Pancreas (tissue), 10 donors: ENCODE data around the gene TCF7L2. TPM values are rescaled to one million over a fixed set of nuclear protein-coding genes. Genes with fewer than 3 reads are reported as not detected.

Experiments used
- ATAC-seq, 4 donors: fragments of 200-7000 bp; cut with Tn5 transposase; one replicate each; pipeline versions ENCODE4 v1.8.0 to v1.9.1; 2020; ENCODE audit warnings: mild to moderate bottlenecking in 4 of 4, moderate library complexity in 4 of 4
- DNase-seq, 6 donors: peaks; one replicate each; pipeline ENCODE4 v3.0.0-alpha.2; 2020
- FAIRE-seq: peaks from 2 replicates; lab custom pipeline; 2012; peaks lifted over from hg19 to GRCh38; lab: Jason Lieb, UNC
- H3K27ac ChIP-seq, 4 donors: fragments of 200-600 bp; sonication (generic); 1 replicate in 3 of 4; 2 replicates in 1 of 4; pipeline versions ENCODE4 v1.5.0 to v1.8.0; 2020
- H3K27me3 ChIP-seq, 4 donors: fragments of 200-600 bp; one replicate each; pipeline ENCODE4 v1.8.0; 2021
- H3K36me3 ChIP-seq, 3 donors: fragments of 200-600 bp; sonication (generic) in 1 of 3; one replicate each; pipeline versions ENCODE4 v1.5.0 to v1.8.0; 2020 to 2021
- H3K4me1 ChIP-seq, 3 donors: fragments of 200-600 bp; one replicate each; pipeline ENCODE4 v1.8.0; 2021
- H3K4me3 ChIP-seq, 4 donors: fragments of 200-600 bp; sonication (generic) in 2 of 4; one replicate each; pipeline versions ENCODE4 v1.5.0 to v1.8.0; 2020 to 2021
- H3K9me3 ChIP-seq, 4 donors: fragments of 200-600 bp; one replicate each; pipeline ENCODE4 v1.8.0; 2021
- WGBS, 2 donors: extraction: QIAGEN DNeasy Blood & Tissue Kit; methylation state at CpG; one replicate each; pipeline ENCODE4 v1.1.7; 2013; 5-methylcytosine and 5-hydroxymethylcytosine counted together
- intact Hi-C, 3 donors: fragments of 100-400 bp; cut with DNase I; formaldehyde crosslinking; loops; one replicate each; pipeline versions ENCODE4 v1.11.1 to v1.14.2; 2022
- polyA plus RNA-seq, 2 donors: library from polyadenylated mRNA; stranded (reverse); fragments of 200-250 nt; gene quantifications; one replicate each; pipeline ENCODE4 v1.2.3, GENCODE V29; 2013
- total RNA-seq, 6 donors: library from RNA; stranded (reverse); fragmentation: NEBNext Ultra II Directional in 4 of 6; extraction: Animal tissue kit (Norgen Biotek cat#: 25700) in 4 of 6; gene quantifications; one replicate each; pipeline versions ENCODE4 v1.2.1 to v1.2.4, GENCODE V29; 2021 to 2023
- TF ChIP-seq, protein P1 (sequence below), 4 donors: fragments of 200-600 bp; sonication (generic) in 3 of 4; IDR thresholded peaks; one replicate each; pipeline versions ENCODE4 v1.5.0 to v1.8.0; 2021; ENCODE audit warnings: antibody characterized with exemption in 4 of 4
- donor health status: healthy with polysubstance abuse.
- donor health status: DM: no; HTN: no; CAD: no; lungs with moderate emphysema.
- donor health status: DM: no; HTN: no; CAD: no.
- donor health status: control.
- donor health status: control.
- donor health status: Bipolar disorder and iron deficiency.
- donor health status: DM: yes; HTN: yes; CAD: no.
- donor health status: DM: no; HTN: no; CAD: no.
- donor health status: DM: no; HTN: no; CAD: no.
- donor health status: DM: yes; HTN: yes; CAD: no.

The TCF7L2 gene
- total and polyA plus RNA-seq, 8 donors, result 7.9 to 22.3 (median 11.6) TPM

DNA sequence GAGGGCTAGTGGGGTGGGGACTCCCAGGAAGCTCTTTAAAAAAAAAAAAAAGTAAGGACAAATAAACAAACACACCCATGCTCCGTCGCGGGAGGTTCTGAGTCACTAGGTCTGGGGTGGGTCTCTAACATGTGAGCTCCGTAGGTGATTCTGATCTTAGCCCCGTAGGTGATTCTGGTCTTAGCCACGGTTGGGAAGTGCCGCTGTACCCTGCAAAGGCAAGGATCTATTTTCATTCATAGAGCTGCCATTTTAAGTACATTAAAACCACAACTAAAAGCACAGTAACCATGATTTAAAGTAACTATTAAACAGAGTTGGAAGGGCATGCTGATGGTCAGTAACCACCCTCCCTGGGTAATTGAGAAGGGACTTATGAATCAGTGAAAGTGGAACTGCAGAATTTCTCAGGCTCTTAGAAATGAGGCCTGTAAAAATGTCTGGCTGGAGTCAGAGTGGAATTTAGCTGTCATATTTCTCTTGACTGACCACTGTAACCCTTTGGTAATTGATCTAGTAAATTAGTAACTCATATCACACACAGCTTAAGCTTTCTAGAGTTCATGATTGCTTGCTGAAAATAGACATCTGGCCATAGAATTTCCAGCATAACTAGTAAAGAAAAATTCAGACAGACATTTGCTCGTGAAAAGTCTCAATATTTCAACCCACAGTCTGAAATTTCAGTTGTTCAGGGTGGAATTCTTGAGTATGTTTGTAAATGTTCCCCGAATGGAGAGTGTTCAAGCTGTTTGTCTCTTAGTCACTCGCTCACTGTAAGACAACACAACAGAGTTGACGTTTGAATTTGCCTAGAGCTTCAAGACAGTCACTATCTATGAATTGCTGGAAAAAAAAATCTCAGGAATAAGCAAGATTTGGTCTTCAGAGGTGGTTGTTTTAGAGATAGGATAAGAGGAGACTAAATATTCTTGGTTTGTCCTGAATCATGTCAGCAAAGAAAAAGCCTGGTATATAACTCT, 34.2 kb upstream of the TCF7L2 start:
- Histone ChIP-seq H3K4me3 (no peak overlapping the region), H3K4me1 (peaks cover 7 to 8% (median 8%) of the 10 kb centered on the region in 3 donors), H3K36me3 (no peaks in the 10 kb centered on the region), H3K27me3 (no peaks in the 10 kb centered on the region), H3K9me3 (no peaks in the 10 kb centered on the region), H3K27ac (peak overlapping the region; percentile 38 to 68 (median 54))
- TF ChIP-seq, protein P1, sequence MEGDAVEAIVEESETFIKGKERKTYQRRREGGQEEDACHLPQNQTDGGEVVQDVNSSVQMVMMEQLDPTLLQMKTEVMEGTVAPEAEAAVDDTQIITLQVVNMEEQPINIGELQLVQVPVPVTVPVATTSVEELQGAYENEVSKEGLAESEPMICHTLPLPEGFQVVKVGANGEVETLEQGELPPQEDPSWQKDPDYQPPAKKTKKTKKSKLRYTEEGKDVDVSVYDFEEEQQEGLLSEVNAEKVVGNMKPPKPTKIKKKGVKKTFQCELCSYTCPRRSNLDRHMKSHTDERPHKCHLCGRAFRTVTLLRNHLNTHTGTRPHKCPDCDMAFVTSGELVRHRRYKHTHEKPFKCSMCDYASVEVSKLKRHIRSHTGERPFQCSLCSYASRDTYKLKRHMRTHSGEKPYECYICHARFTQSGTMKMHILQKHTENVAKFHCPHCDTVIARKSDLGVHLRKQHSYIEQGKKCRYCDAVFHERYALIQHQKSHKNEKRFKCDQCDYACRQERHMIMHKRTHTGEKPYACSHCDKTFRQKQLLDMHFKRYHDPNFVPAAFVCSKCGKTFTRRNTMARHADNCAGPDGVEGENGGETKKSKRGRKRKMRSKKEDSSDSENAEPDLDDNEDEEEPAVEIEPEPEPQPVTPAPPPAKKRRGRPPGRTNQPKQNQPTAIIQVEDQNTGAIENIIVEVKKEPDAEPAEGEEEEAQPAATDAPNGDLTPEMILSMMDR (IDR thresholded peaks at IDR 0.05), result no peak
- ATAC-seq (peak; percentile 77 to 86 (median 82)), FAIRE-seq (peak; percentile 20), DNase-seq (peak in 4 of 6 donors; percentile 11 to 34 (median 30))
- intact Hi-C loops, result no loop called here
- 24 to 30% methylated on average over 11 of the region's 11 CpGs for WGBS, 2 donors

DNA sequence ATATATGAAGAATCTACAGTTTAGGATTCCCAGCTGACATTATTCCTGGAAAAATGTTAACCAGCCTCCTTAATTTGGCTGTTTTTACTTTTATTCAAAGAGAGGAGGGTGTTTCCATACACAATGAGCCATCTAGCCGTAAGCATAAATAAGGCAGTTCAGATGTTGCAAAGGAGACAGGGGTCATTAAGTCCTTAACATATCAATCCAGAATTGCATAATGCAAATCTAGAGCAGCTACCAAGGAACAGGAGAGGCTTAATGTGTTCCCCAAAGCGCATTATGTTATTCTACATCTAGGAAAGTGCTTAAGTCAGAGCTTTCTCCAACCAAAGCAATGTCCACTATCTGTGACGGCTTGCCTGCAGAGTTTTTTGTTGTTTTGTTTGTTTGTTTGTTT, 32.4 kb upstream of the TCF7L2 start:
- H3K27ac ChIP-seq, result no peak overlapping the region
- no peaks in the 10 kb centered on the region for H3K36me3 ChIP-seq
- peaks cover 7 to 8% (median 8%) of the 10 kb centered on the region in 3 donors for H3K4me1 ChIP-seq
- no peak overlapping the region for H3K4me3 ChIP-seq
- ATAC-seq (no peak), FAIRE-seq (no peak), DNase-seq (no peak)
- TF ChIP-seq, protein P1 (IDR thresholded peaks at IDR 0.05), result no peak
- 96 to 97% methylated on average over 3 of the region's 3 CpGs for WGBS, 2 donors
- no peaks in the 10 kb centered on the region for H3K27me3 ChIP-seq
- intact Hi-C loops, result no loop called here
- no peaks in the 10 kb centered on the region for H3K9me3 ChIP-seq

DNA sequence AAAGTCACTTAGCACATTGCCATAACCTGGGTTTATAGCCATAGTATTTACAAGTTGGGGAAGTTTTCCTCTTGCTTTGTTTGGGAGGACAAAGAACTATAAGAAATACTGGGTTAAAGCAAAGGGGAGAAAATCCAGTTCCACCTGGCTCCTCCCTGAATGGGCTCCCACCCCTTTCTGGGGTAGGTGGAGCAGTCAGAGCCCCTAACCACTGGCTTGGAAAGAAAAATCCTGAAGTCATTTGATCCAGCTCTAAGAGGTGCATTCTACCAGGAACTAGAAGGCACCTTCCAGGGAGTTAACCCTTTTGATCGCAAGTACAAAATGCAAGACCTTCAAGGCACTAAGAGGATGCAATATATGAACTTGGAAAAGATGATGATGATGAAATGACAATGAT, 31.3 kb upstream of the TCF7L2 start:
- no peak for DNase-seq
- WGBS, 2 donors, result 34 to 66% methylated on average over 1 of the region's 1 CpG
- FAIRE-seq, result no peak
- H3K27me3 ChIP-seq, result no peaks in the 10 kb centered on the region
- TF ChIP-seq, protein P1 (IDR thresholded peaks at IDR 0.05), result no peak
- intact Hi-C loops, result no loop called here
- no peaks in the 10 kb centered on the region for H3K9me3 ChIP-seq
- H3K27ac ChIP-seq, result no peak overlapping the region
- H3K4me3 ChIP-seq, result no peak overlapping the region
- ATAC-seq, result no peak
- H3K4me1 ChIP-seq, result peaks cover 7 to 8% (median 8%) of the 10 kb centered on the region in 3 donors
- H3K36me3 ChIP-seq, result no peaks in the 10 kb centered on the region

DNA sequence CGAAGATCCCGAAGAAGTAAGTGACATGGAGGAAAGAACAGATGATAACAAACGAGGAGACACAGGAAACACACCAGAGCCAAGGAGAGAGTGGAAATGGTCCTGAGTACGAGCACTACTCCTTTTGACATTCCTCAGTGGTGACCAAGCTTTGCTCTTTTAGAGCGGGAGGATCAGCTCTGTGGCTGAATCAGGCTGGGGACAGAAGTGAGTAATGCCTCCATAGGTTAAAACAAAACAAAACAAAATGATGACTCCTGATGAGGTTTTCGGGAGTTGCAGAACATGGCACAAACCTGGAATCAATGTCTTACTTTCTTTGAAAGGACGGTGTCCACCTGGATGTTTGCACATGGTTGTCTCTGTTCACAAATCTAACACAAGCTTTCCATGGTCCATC, 30.3 kb upstream of the TCF7L2 start:
- ATAC-seq (no peak), FAIRE-seq (no peak), DNase-seq (no peak)
- Histone ChIP-seq H3K9me3 (no peaks in the 10 kb centered on the region), H3K4me1 (peaks cover 7 to 8% (median 8%) of the 10 kb centered on the region in 3 donors), H3K4me3 (no peak overlapping the region), H3K27me3 (no peaks in the 10 kb centered on the region), H3K27ac (no peak overlapping the region), H3K36me3 (no peaks in the 10 kb centered on the region)
- intact Hi-C loops, result no loop called here
- 83 to 88% methylated on average over 7 of the region's 7 CpGs for WGBS, 2 donors
- TF ChIP-seq, protein P1 (IDR thresholded peaks at IDR 0.05), result no peak
